Activated T-cell treated with anti-CD3 and anti-CD28 coated beads, Interleukin-2, amount 50 U/mL, for 4 hours (primary cell): ENCODE results near the gene ZSCAN1. TPM values are rescaled to one million over a fixed set of nuclear protein-coding genes. Genes with fewer than 3 reads are reported as not detected.

Source experiments
- total RNA-seq, 3 donors: library from RNA; stranded (reverse); gene quantifications; one replicate each; pipeline ENCODE4 v1.2.1, GENCODE V29; 2021

Gene ZSCAN1
- total RNA-seq, 3 donors from 2014 or later = not detected

Other genes starting within 250 kb of the ZSCAN1 start
- gene ZNF552, start 219.1 kb upstream of the ZSCAN1 start, total RNA-seq = 1 to 10 TPM; 6.4 to 7.9 (median 6.6) TPM
- 10 to 100 TPM; 22.6 to 29.1 (median 27.9) TPM for gene ZNF587B, start 203.7 kb upstream of the ZSCAN1 start, total RNA-seq
- 10 to 100 TPM; 17.9 to 22.1 (median 20.8) TPM for gene ZNF587, start 184.2 kb upstream of the ZSCAN1 start, total RNA-seq
- 10 to 100 TPM; 21.7 to 30.6 (median 22.0) TPM for gene ZNF814, start 145.0 kb upstream of the ZSCAN1 start, total RNA-seq
- 1 to 10 TPM; 4.7 to 6.8 (median 6.0) TPM for gene ZNF417, start 117.4 kb upstream of the ZSCAN1 start, total RNA-seq
- 1 to 10 TPM; 1.5 to 1.8 (median 1.8) TPM for gene ZNF418, start 98.6 kb upstream of the ZSCAN1 start, total RNA-seq
- gene ZNF256, start 86.3 kb upstream of the ZSCAN1 start, total RNA-seq = 1 to 10 TPM; 4.7 to 6.4 (median 5.2) TPM
- not detected for gene C19orf18, start 59.5 kb upstream of the ZSCAN1 start, total RNA-seq
- 1 to 10 TPM; 3.1 to 4.2 (median 4.0) TPM for gene ZNF606, start 31.2 kb upstream of the ZSCAN1 start, total RNA-seq
- gene ZNF135, start 25.3 kb downstream of the ZSCAN1 start, total RNA-seq = under 1 TPM; 0.27 to 0.48 (median 0.37) TPM
- gene ZSCAN18, start 64.2 kb downstream of the ZSCAN1 start, total RNA-seq = 10 to 100 TPM in 1 of 3 donors, 1 to 10 TPM in 2; 7.6 to 11.7 (median 9.5) TPM
- gene ZNF329, start 116.8 kb downstream of the ZSCAN1 start, total RNA-seq = 1 to 10 TPM; 6.3 to 8.4 (median 7.0) TPM
- gene ZNF274, start 149.0 kb downstream of the ZSCAN1 start, total RNA-seq = 10 to 100 TPM; 17.3 to 26.6 (median 18.4) TPM
- 10 to 100 TPM; 41.6 to 43.8 (median 41.6) TPM for gene ZNF544, start 194.9 kb downstream of the ZSCAN1 start, total RNA-seq
- gene ZNF8, start 244.9 kb downstream of the ZSCAN1 start, total RNA-seq = 1 to 10 TPM; 3.3 to 3.5 (median 3.4) TPM